PC-3 (cell line): ENCODE results near the gene BSN. TPM values are rescaled to one million over a fixed set of nuclear protein-coding genes. Genes with fewer than 3 reads are reported as not detected.

ENCODE experiments used
- ATAC-seq: fragments of 200-7000 bp; cut with Tn5 transposase; 2 replicates; pipeline ENCODE4 v1.9.1; 2020; ENCODE audit warnings: mild to moderate bottlenecking, moderate library complexity
- Bru-seq: library from RNA; stranded (reverse); fragments of 400-500 nt; gene quantifications from one replicate; lab custom pipeline; 2021; lab: Mats Ljungman, UMichigan
- BruChase-seq, 2 experiments: library from RNA; stranded (reverse); fragments of 400-500 nt; gene quantifications; one replicate each; lab custom pipeline; 2021; lab: Mats Ljungman, UMichigan
- BruUV-seq: library from RNA; stranded (reverse); fragments of 400-500 nt; replicated peaks from 2 replicates; lab custom pipeline; 2021; lab: Mats Ljungman, UMichigan
- CTCF ChIA-PET: fragments of 300-600 bp; sonication (Branson Sonifier 250); formaldehyde crosslinking; loops from one replicate; lab custom pipeline; 2022; ENCODE audit warnings: antibody characterized with exemption; lab: Charles Lee
- POLR2A ChIA-PET: fragments of 300-600 bp; sonication (Branson Sonifier 250); formaldehyde crosslinking; loops from one replicate; lab custom pipeline; 2022; ENCODE audit warnings: antibody characterized with exemption; ENCODE audit not compliant: unreplicated experiment; lab: Charles Lee
- DNase-seq: peaks from one replicate; pipeline ENCODE4 v3.0.0-alpha.2; 2015
- H2AFZ ChIP-seq: fragments of 300-600 bp; sonication (generic); 2 replicates; pipeline ENCODE4 v1.6.0; 2016; ENCODE audit warnings: antibody characterized with exemption, low read length
- H3F3A ChIP-seq: fragments of 300-600 bp; sonication (generic); one replicate; pipeline ENCODE4 v1.6.0; 2017; ENCODE audit warnings: antibody characterized with exemption, low read length, control low read depth, mild to moderate bottlenecking; ENCODE audit not compliant: unreplicated experiment
- H3K27ac ChIP-seq: fragments of 300-600 bp; sonication (generic); 2 replicates; pipeline ENCODE4 v1.5.1; 2016; ENCODE audit warnings: mild to moderate bottlenecking, low read length
- H3K27me3 ChIP-seq: fragments of 300-600 bp; sonication (generic); 2 replicates; pipeline ENCODE4 v1.6.1; 2016; ENCODE audit warnings: low read length, mixed read lengths
- H3K36me3 ChIP-seq: fragments of 300-600 bp; sonication (generic); 2 replicates; pipeline ENCODE4 v1.6.1; 2016; ENCODE audit warnings: low read depth, mixed run types, low read length, mixed read lengths
- H3K4me1 ChIP-seq: fragments of 300-600 bp; sonication (generic); 2 replicates; pipeline ENCODE4 v1.5.1; 2016; ENCODE audit warnings: low read length; ENCODE audit not compliant: insufficient read depth
- H3K4me2 ChIP-seq: fragments of 300-600 bp; sonication (generic); 2 replicates; pipeline ENCODE4 v1.6.0; 2016; ENCODE audit warnings: low read length
- H3K4me3 ChIP-seq: fragments of 300-600 bp; sonication (generic); 2 replicates; pipeline ENCODE4 v1.5.1; 2016; ENCODE audit warnings: mild to moderate bottlenecking, low read length, mixed read lengths
- H3K79me2 ChIP-seq: fragments of 300-600 bp; sonication (generic); 2 replicates; pipeline ENCODE4 v1.6.1; 2017; ENCODE audit warnings: low read length, mixed read lengths
- H3K9ac ChIP-seq: fragments of 300-600 bp; sonication (generic); 2 replicates; pipeline ENCODE4 v1.6.0; 2016; ENCODE audit warnings: mild to moderate bottlenecking, low read length
- H3K9me2 ChIP-seq: fragments of 300-600 bp; sonication (generic); replicated peaks from 2 replicates; pipeline ENCODE4 v1.6.1; 2016; ENCODE audit warnings: mixed run types, low read length, mixed read lengths
- H3K9me3 ChIP-seq: fragments of 300-600 bp; sonication (generic); 2 replicates; pipeline ENCODE4 v1.6.1; 2016; ENCODE audit warnings: low read length, mixed read lengths
- H4K20me1 ChIP-seq: fragments of 300-600 bp; sonication (generic); 2 replicates; pipeline ENCODE4 v1.6.1; 2016; ENCODE audit warnings: low read length, mixed read lengths
- EZH2 ChIP-seq: fragments of 300-600 bp; sonication (generic); IDR thresholded peaks from one replicate; pipeline ENCODE4 v1.6.1; 2017; ENCODE audit warnings: antibody characterized with exemption, mild to moderate bottlenecking, low read length; ENCODE audit not compliant: unreplicated experiment
- EZH2phosphoT487 ChIP-seq: fragments of 300-600 bp; sonication (generic); IDR thresholded peaks from 2 replicates; pipeline ENCODE4 v1.6.1; 2018; ENCODE audit warnings: mild to moderate bottlenecking, antibody characterized with exemption, low read length, borderline replicate concordance
- intact Hi-C: fragments of 100-400 bp; cut with micrococcal nuclease; formaldehyde crosslinking; loops from 2 replicates; pipeline ENCODE4 v1.9.0; 2023
- long read RNA-seq: library from polyadenylated mRNA; unstranded; transcript quantifications from one replicate; pipeline ENCODE4 v2.0.0, GENCODE V29; 2021; ENCODE audit not compliant: unreplicated experiment
- total RNA-seq: library from RNA; depleted of rRNA; stranded (reverse); fragments of >200 nt; gene quantifications from 2 replicates; pipeline ENCODE4 v1.2.3, GENCODE V29; 2014; rRNA removed
- TF ChIP-seq, protein P1 (sequence below): fragments of 300-600 bp; sonication (generic); conservative IDR thresholded peaks from 2 replicates; pipeline ENCODE4 v1.5.1; 2017; ENCODE audit warnings: antibody characterized with exemption, low read depth, mild to moderate bottlenecking, low read length

The BSN gene, protein sequence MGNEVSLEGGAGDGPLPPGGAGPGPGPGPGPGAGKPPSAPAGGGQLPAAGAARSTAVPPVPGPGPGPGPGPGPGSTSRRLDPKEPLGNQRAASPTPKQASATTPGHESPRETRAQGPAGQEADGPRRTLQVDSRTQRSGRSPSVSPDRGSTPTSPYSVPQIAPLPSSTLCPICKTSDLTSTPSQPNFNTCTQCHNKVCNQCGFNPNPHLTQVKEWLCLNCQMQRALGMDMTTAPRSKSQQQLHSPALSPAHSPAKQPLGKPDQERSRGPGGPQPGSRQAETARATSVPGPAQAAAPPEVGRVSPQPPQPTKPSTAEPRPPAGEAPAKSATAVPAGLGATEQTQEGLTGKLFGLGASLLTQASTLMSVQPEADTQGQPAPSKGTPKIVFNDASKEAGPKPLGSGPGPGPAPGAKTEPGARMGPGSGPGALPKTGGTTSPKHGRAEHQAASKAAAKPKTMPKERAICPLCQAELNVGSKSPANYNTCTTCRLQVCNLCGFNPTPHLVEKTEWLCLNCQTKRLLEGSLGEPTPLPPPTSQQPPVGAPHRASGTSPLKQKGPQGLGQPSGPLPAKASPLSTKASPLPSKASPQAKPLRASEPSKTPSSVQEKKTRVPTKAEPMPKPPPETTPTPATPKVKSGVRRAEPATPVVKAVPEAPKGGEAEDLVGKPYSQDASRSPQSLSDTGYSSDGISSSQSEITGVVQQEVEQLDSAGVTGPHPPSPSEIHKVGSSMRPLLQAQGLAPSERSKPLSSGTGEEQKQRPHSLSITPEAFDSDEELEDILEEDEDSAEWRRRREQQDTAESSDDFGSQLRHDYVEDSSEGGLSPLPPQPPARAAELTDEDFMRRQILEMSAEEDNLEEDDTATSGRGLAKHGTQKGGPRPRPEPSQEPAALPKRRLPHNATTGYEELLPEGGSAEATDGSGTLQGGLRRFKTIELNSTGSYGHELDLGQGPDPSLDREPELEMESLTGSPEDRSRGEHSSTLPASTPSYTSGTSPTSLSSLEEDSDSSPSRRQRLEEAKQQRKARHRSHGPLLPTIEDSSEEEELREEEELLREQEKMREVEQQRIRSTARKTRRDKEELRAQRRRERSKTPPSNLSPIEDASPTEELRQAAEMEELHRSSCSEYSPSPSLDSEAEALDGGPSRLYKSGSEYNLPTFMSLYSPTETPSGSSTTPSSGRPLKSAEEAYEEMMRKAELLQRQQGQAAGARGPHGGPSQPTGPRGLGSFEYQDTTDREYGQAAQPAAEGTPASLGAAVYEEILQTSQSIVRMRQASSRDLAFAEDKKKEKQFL (N-terminal part only)
- 0.80 and 0.92 TPM in 2 replicates for total RNA-seq
- percentile 35 among the genes with signal in this experiment for Bru-seq, nascent RNA
- percentile 34 among the genes with signal in this experiment for BruChase-seq, experiment 1, labeled RNA remaining after a 6-hour chase
- percentile 31 among the genes with signal in this experiment for BruChase-seq, experiment 2, labeled RNA remaining after a 2-hour chase
- long read RNA-seq, partial matches to known transcripts, result 0 of 3 reads
- long read RNA-seq, other reads (novel, unspliced or antisense), result 3 of 3 reads

- ATAC-seq (peak; percentile 82), DNase-seq (peak; percentile 91)
- ChIA-PET POLR2A (interaction anchor here (0.6 kb wide), 1 partner anchor 64 kb away, joined by 3 read pairs; no protein-coding TSS in a partner anchor), CTCF (interaction anchor here (0.6 to 1.0 kb wide), 2 partner anchors 14 to 1072 kb away, joined by 6 to 11 read pairs; no protein-coding TSS in a partner anchor)
- Histone ChIP-seq H3K79me2 (no peaks in the 10 kb centered on the region), H3K4me2 (peak within 1 kb of the TSS; percentile 97), H3K4me1 (peaks cover 15% of the 10 kb centered on the region), H3K27ac (no peak within 1 kb of the TSS), H4K20me1 (no peaks in the 10 kb centered on the region), H3F3A (no peaks in the 10 kb centered on the region), H3K36me3 (no peaks in the 10 kb centered on the region), H3K4me3 (peak within 1 kb of the TSS; percentile 80), H3K9me3 (no peaks in the 10 kb centered on the region), H3K27me3 (peaks cover 14% of the 10 kb centered on the region; the same call in 1 of the 2 replicates), H3K9ac (peak within 1 kb of the TSS; percentile 79), H2AFZ (peak within 1 kb of the TSS; percentile 97), H3K9me2 (no peaks in the 10 kb centered on the region)
- no peak for TF ChIP-seq EZH2phosphoT487
- TF ChIP-seq, protein P1, sequence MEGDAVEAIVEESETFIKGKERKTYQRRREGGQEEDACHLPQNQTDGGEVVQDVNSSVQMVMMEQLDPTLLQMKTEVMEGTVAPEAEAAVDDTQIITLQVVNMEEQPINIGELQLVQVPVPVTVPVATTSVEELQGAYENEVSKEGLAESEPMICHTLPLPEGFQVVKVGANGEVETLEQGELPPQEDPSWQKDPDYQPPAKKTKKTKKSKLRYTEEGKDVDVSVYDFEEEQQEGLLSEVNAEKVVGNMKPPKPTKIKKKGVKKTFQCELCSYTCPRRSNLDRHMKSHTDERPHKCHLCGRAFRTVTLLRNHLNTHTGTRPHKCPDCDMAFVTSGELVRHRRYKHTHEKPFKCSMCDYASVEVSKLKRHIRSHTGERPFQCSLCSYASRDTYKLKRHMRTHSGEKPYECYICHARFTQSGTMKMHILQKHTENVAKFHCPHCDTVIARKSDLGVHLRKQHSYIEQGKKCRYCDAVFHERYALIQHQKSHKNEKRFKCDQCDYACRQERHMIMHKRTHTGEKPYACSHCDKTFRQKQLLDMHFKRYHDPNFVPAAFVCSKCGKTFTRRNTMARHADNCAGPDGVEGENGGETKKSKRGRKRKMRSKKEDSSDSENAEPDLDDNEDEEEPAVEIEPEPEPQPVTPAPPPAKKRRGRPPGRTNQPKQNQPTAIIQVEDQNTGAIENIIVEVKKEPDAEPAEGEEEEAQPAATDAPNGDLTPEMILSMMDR, result no peak
- no peak for TF ChIP-seq EZH2
- intact Hi-C loops, result loop anchor here (1.0 kb wide), 1 partner anchor 15 kb away; no protein-coding TSS in a partner anchor
- TSS peak; percentile 74 for BruUV-seq
These were observed at the start of gene BSN for GRCh38 chr3:49553692-49554632. Gene BSN (plus strand): TSS chr3:49554477. CDS start chr3:49554603, 126 bp downstream.

GRCh38 chr3:49506906-49507305 lies 47.4 kb upstream of the BSN start:
- no peaks in the 10 kb centered on the region for H3K4me1 ChIP-seq
- peaks cover 13% of the 10 kb centered on the region for H3K36me3 ChIP-seq
- CTCF ChIA-PET, result interaction anchor here (0.5 to 0.6 kb wide), 2 partner anchors 33 to 814 kb away, joined by 3 to 4 read pairs; no protein-coding TSS in a partner anchor
- intact Hi-C loops, result no loop called here
- no peaks in the 10 kb centered on the region for H3K9me2 ChIP-seq
- POLR2A ChIA-PET, result no interaction called here
- H3K9me3 ChIP-seq, result no peaks in the 10 kb centered on the region
- H3K27ac ChIP-seq, result no peak overlapping the region
- no peak overlapping the region for H3K4me2 ChIP-seq
- DNase-seq, result no peak
- H3K4me3 ChIP-seq, result no peak overlapping the region
- TF ChIP-seq EZH2phosphoT487 (no peak), EZH2 (no peak)
- TF ChIP-seq, protein P1, result no peak
- peaks cover 19% of the 10 kb centered on the region for H3K79me2 ChIP-seq
- H2AFZ ChIP-seq, result no peak overlapping the region
- H4K20me1 ChIP-seq, result no peaks in the 10 kb centered on the region
- no peaks in the 10 kb centered on the region for H3F3A ChIP-seq
- no peaks in the 10 kb centered on the region for H3K27me3 ChIP-seq
- H3K9ac ChIP-seq, result no peak overlapping the region
- ATAC-seq, result no peak
- BruUV-seq, result no TSS peak
